HCT116 (cell line): ENCODE measurements around the gene PLCB1. TPM values are rescaled to one million over a fixed set of nuclear protein-coding genes. Genes with fewer than 3 reads are reported as not detected.

Experiments used
- ATAC-seq: fragments of 200-7000 bp; cut with Tn5 transposase; 2 replicates; pipeline ENCODE4 v1.9.1; 2020; ENCODE audit warnings: mild to moderate bottlenecking, moderate library complexity
- BruUV-seq: library from RNA; stranded (reverse); fragments of 400-500 nt; replicated peaks from 2 replicates; lab custom pipeline; 2021; lab: Mats Ljungman, UMichigan
- CTCF ChIA-PET: fragments of 300-600 bp; sonication (Branson Sonifier 250); formaldehyde crosslinking; loops from one replicate; lab custom pipeline; 2021; ENCODE audit warnings: antibody characterized with exemption; lab: Charles Lee
- POLR2A ChIA-PET: fragments of 300-600, 350-600 bp; sonication (Branson Sonifier 250); formaldehyde crosslinking; loops from one replicate; lab custom pipeline; 2021; ENCODE audit warnings: antibody characterized with exemption; lab: Charles Lee
- RAD21 ChIA-PET, 2 experiments: fragments of 300-600 bp; sonication (Branson Sonifier 250); formaldehyde crosslinking; loops; one replicate each; lab custom pipeline; 2023; ENCODE audit warnings: low total read pairs in 2 of 2; ENCODE audit not compliant: uncharacterized antibody in 2 of 2, unreplicated experiment in 2 of 2, low non-redundant PET in 1 of 2; lab: Charles Lee
- DNase-seq: peaks from one replicate; pipeline ENCODE4 v3.0.0-alpha.2; 2010; ENCODE audit warnings: low read depth, low spot score
- H2AFZ ChIP-seq: fragments of 200-600 bp; shearing (Covaris generic), sonication (generic); 2 replicates; pipeline ENCODE4 v1.6.1; 2017; ENCODE audit warnings: low read depth, mixed run types, mixed read lengths, antibody characterized with exemption, low read length; ENCODE audit not compliant: poor library complexity, severe bottlenecking
- H3K27ac ChIP-seq: 2 replicates; pipeline ENCODE4 v1.5.1; 2012; ENCODE audit warnings: low read depth, low read length
- H3K27me3 ChIP-seq: fragments of 200-600 bp; sonication (generic); 2 replicates; pipeline ENCODE4 v1.6.1; 2016; ENCODE audit warnings: mixed run types, low read length, mixed read lengths; ENCODE audit not compliant: insufficient read depth
- H3K36me3 ChIP-seq, 2 experiments: fragments of 200-500 bp in 1 of 2; fragments of 200-600 bp in 1 of 2; sonication (Bioruptor generic) in 1 of 2; sonication (generic) in 1 of 2; 2 replicates each; pipeline versions ENCODE4 v1.5.1 to v1.6.1; 2014 to 2016; ENCODE audit warnings: low read length in 2 of 2, inconsistent platforms in 1 of 2, mixed read lengths in 1 of 2, mixed run types in 1 of 2; ENCODE audit not compliant: insufficient read depth in 2 of 2, control insufficient read depth in 1 of 2
- H3K4me1 ChIP-seq, 2 experiments: fragments of 200-600 bp in 1 of 2; sonication (generic) in 1 of 2; 2 replicates each; pipeline versions ENCODE4 v1.5.1 to v1.6.1; 2012 to 2017; ENCODE audit warnings: low read length in 2 of 2, inconsistent platforms in 1 of 2, mild to moderate bottlenecking in 1 of 2, mixed read lengths in 1 of 2, mixed run types in 1 of 2, moderate library complexity in 1 of 2; ENCODE audit not compliant: insufficient read depth in 2 of 2, control insufficient read depth in 1 of 2
- H3K4me2 ChIP-seq: fragments of 200-600 bp; sonication (generic); 2 replicates; pipeline ENCODE4 v1.6.1; 2017; ENCODE audit warnings: mixed run types, low read length, mixed read lengths
- H3K4me3 ChIP-seq, 2 experiments: fragments of 200-600 bp in 1 of 2; sonication (generic) in 1 of 2; replicated peaks in 1 of 2; 2 replicates each; pipeline ENCODE4 v1.5.1; 2011 to 2016; ENCODE audit warnings: low read length in 2 of 2, control low read depth in 1 of 2, low read depth in 1 of 2, mild to moderate bottlenecking in 1 of 2, mixed read lengths in 1 of 2, mixed run types in 1 of 2
- H3K79me2 ChIP-seq: fragments of 200-600 bp; sonication (generic); 2 replicates; pipeline ENCODE4 v1.6.1; 2017; ENCODE audit warnings: mild to moderate bottlenecking, mixed run types, low read length, moderate library complexity, mixed read lengths; ENCODE audit not compliant: insufficient read depth
- H3K9ac ChIP-seq: fragments of 200-600 bp; sonication (generic); 2 replicates; pipeline ENCODE4 v1.6.1; 2016; ENCODE audit warnings: low read length, mixed read lengths
- H3K9me2 ChIP-seq: fragments of 200-600 bp; sonication (generic), shearing (Covaris generic); 2 replicates; pipeline ENCODE4 v1.6.1; 2017; ENCODE audit warnings: mixed run types, mild to moderate bottlenecking, moderate library complexity; ENCODE audit not compliant: insufficient read depth
- H3K9me3 ChIP-seq, 2 experiments: fragments of 200-500 bp in 1 of 2; fragments of 200-600 bp in 1 of 2; sonication (Bioruptor generic) in 1 of 2; sonication (generic) in 1 of 2; 2 replicates each; pipeline ENCODE4 v1.6.1; 2014 to 2017; ENCODE audit warnings: low read length in 2 of 2, mixed read lengths in 2 of 2, inconsistent platforms in 1 of 2, low read depth in 1 of 2, mild to moderate bottlenecking in 1 of 2, mixed run types in 1 of 2, moderate library complexity in 1 of 2; ENCODE audit not compliant: control insufficient read depth in 1 of 2, insufficient read depth in 1 of 2
- H4K20me1 ChIP-seq: fragments of 200-600 bp; sonication (generic), shearing (Covaris generic); 2 replicates; pipeline ENCODE4 v1.6.1; 2017; ENCODE audit warnings: mixed run types, mild to moderate bottlenecking, moderate library complexity; ENCODE audit not compliant: insufficient read depth
- CBX3 ChIP-seq: IDR thresholded peaks from 2 replicates; pipeline ENCODE4 v1.6.1; 2012; ENCODE audit warnings: low read depth
- RAD21 ChIP-seq: IDR thresholded peaks from 2 replicates; pipeline ENCODE4 v1.6.1; 2012; ENCODE audit warnings: low read depth, mild to moderate bottlenecking
- REST ChIP-seq: IDR thresholded peaks from 2 replicates; pipeline ENCODE4 v1.6.1; 2012; ENCODE audit warnings: low read depth
- SIN3A ChIP-seq: IDR thresholded peaks from 2 replicates; pipeline ENCODE4 v1.6.1; 2012; ENCODE audit warnings: low read depth
- YY1 ChIP-seq: IDR thresholded peaks from 2 replicates; pipeline ENCODE4 v1.6.1; 2011; ENCODE audit warnings: low read length, low read depth, moderate library complexity, mild to moderate bottlenecking; ENCODE audit not compliant: insufficient replicate concordance; ENCODE audit errors: extremely low read depth
- ZBTB33 ChIP-seq: IDR thresholded peaks from 2 replicates; pipeline ENCODE4 v1.6.1; 2011; ENCODE audit warnings: mild to moderate bottlenecking, low read length, moderate library complexity; ENCODE audit not compliant: insufficient replicate concordance; ENCODE audit errors: extremely low read depth
- intact Hi-C: fragments of 100-400 bp; cut with micrococcal nuclease; formaldehyde crosslinking; loops from 2 replicates; pipeline ENCODE4 v1.10.0; 2022
- total RNA-seq: library from RNA; stranded (reverse); gene quantifications from one replicate; pipeline ENCODE4 v1.2.1, GENCODE V29; 2021; ENCODE audit not compliant: unreplicated experiment

The PLCB1 gene
- total RNA-seq, 1 experiment from 2014 or later, result 15.8 TPM

GRCh38 chr20:8208226-8208625, 76.2 kb downstream of the PLCB1 start:
- Histone ChIP-seq H3K79me2 (no peaks in the 10 kb centered on the region), H3K4me1 (no peaks in the 10 kb centered on the region; a peak in 1 of 4 replicates), H3K9me2 (no peaks in the 10 kb centered on the region), H3K9ac (no peak overlapping the region), H3K27me3 (no peaks in the 10 kb centered on the region), H3K4me2 (no peak overlapping the region), H2AFZ (no peak overlapping the region), H3K9me3 (no peaks in the 10 kb centered on the region), H3K4me3 (no peak overlapping the region), H3K27ac (no peak overlapping the region)
- intact Hi-C loops, result no loop called here
- ATAC-seq (no peak), DNase-seq (no peak)
- ChIA-PET RAD21 (no interaction called here), CTCF (no interaction called here)
- no TSS peak for BruUV-seq
- TF ChIP-seq ZBTB33 (no peak), YY1 (no peak), SIN3A (no peak), CBX3 (no peak), RAD21 (no peak), REST (no peak)
- TF ChIP-seq, all 23 proteins: peak for 0
- Histone ChIP-seq H4K20me1 (no peaks in the 10 kb centered on the region), H3K36me3 (no peaks in the 10 kb centered on the region)
- POLR2A ChIA-PET, result no interaction called here
